ENCODE data around the gene CCDC167. TPM values are rescaled to one million over a fixed set of nuclear protein-coding genes. Genes with fewer than 3 reads are reported as not detected.

The CCDC167 gene
- total RNA-seq, 1 experiment from 2014 or later: 31.9 TPM

DNA sequence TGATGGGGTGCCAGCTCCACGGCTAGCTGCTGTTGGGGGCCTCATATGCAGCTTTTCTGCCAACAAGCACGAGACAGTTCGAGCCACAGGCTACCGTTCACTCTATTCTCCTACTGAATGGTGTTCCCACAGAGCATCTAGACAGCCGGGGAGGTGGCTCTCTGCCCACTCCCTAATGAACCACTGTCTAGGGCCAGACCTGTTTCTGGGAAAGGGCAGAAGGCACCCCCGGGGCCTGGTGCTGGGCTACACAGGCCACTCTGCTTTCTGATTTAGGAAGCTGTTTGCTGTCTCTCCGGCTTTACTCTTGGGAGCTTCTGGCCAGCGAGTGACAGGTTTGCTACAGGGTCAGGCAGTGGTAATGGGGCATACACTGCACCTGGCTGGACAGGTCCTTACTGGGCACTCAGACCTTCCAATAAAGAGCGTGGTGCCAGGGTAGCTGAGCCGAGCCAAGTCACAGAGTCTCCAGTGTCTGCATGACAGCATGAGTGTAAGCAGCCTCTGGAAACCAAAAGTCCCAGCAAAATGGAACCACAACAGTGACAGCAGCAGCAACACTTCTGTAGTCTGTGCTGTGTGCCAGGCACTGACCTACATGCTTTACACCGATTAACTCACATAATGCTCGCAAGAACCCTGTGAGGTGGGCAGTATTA, 8.4 kb downstream of the CCDC167 start:
- no peak overlapping the region for H3K56ac ChIP-seq (ENCODE audit: insufficient read length, low read depth, low read length)
- no peak overlapping the region for H3K23ac ChIP-seq (ENCODE audit: insufficient read length, low read depth, low read length)
- no peak overlapping the region for H3K4ac ChIP-seq (ENCODE audit: low read depth, low read length)
- Mint-ChIP-seq H3K27ac (no peak overlapping the region), H3K4me3 (no peak overlapping the region), H3K36me3 (ENCODE audit: insufficient read depth in 1 of 3, low read depth in 3 of 3) (no peaks in the 10 kb centered on the region; a peak in 1 of 7 replicates), H3K27me3 (ENCODE audit: low read depth) (peaks cover 1% of the 10 kb centered on the region), H3K9me3 (no peaks in the 10 kb centered on the region), H3K4me1 (peaks cover 45 to 59% of the 10 kb centered on the region in 2 experiments)
- no peak overlapping the region for H3K4me2 ChIP-seq (ENCODE audit: insufficient read depth, insufficient read length, low read length)
- DNase-seq: peak; percentile 20
- no peak overlapping the region for H2AFZ ChIP-seq (ENCODE audit: low read length)
- no peaks in the 10 kb centered on the region for H3K9me3 ChIP-seq (ENCODE audit: control insufficient read depth, low read depth, low read length)
- no peak overlapping the region for H2AK5ac ChIP-seq (ENCODE audit: insufficient read length, low read length)
- H3K14ac ChIP-seq (ENCODE audit: insufficient read depth, low read length): no peak overlapping the region; the same call in 1 of the 2 replicates
- no peak overlapping the region for H3K27ac ChIP-seq (ENCODE audit: insufficient read length, low read depth, low read length)
- H2BK120ac ChIP-seq (ENCODE audit: low read depth, low read length, poor library complexity, severe bottlenecking): no peak overlapping the region
- TF ChIP-seq, protein P1, sequence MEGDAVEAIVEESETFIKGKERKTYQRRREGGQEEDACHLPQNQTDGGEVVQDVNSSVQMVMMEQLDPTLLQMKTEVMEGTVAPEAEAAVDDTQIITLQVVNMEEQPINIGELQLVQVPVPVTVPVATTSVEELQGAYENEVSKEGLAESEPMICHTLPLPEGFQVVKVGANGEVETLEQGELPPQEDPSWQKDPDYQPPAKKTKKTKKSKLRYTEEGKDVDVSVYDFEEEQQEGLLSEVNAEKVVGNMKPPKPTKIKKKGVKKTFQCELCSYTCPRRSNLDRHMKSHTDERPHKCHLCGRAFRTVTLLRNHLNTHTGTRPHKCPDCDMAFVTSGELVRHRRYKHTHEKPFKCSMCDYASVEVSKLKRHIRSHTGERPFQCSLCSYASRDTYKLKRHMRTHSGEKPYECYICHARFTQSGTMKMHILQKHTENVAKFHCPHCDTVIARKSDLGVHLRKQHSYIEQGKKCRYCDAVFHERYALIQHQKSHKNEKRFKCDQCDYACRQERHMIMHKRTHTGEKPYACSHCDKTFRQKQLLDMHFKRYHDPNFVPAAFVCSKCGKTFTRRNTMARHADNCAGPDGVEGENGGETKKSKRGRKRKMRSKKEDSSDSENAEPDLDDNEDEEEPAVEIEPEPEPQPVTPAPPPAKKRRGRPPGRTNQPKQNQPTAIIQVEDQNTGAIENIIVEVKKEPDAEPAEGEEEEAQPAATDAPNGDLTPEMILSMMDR (conservative IDR thresholded peaks at IDR 0.05): no peak
- H2BK15ac ChIP-seq (ENCODE audit: low read depth, low read length): no peak overlapping the region
- H4K8ac ChIP-seq (replicated peaks; ENCODE audit: insufficient read length, low read depth, low read length): no peak overlapping the region
- H3T11ph ChIP-seq (ENCODE audit: low read length): no peak overlapping the region
- no peaks in the 10 kb centered on the region for H3K23me2 ChIP-seq (ENCODE audit: insufficient read length, low read depth, low read length, poor library complexity, severe bottlenecking)
- no CpG with 5 or more reads among the region's 12 CpGs for WGBS (ENCODE audit: extremely low coverage, insufficient read length, low lambda C conversion rate)
- peaks cover 5% of the 10 kb centered on the region; the same call in 1 of the 2 replicates for H3K4me1 ChIP-seq (ENCODE audit: insufficient read depth, low read length)
- H3K27me3 ChIP-seq (ENCODE audit: insufficient read depth, low read length): no peaks in the 10 kb centered on the region
- no peak overlapping the region for H4K91ac ChIP-seq (ENCODE audit: insufficient read length, low read depth, low read length)
- no peak overlapping the region for H2BK12ac ChIP-seq (ENCODE audit: insufficient read length, low read depth, low read length)
- H4K20me1 ChIP-seq (ENCODE audit: control insufficient read depth, insufficient read depth, insufficient read length): no peaks in the 10 kb centered on the region
- H2BK5ac ChIP-seq (ENCODE audit: insufficient read length, low read length): no peak overlapping the region
- H4K5ac ChIP-seq (ENCODE audit: insufficient read length, low read depth, low read length): no peak overlapping the region
- no peaks in the 10 kb centered on the region for H3K79me2 ChIP-seq (ENCODE audit: insufficient read depth, low read length)
- H2BK20ac ChIP-seq (ENCODE audit: low read depth, low read length, poor library complexity, severe bottlenecking): no peak overlapping the region
- no peaks in the 10 kb centered on the region for H3K79me1 ChIP-seq (ENCODE audit: insufficient read depth, low read depth, low read length, poor library complexity, severe bottlenecking)
- H3K18ac ChIP-seq (ENCODE audit: insufficient read length, low read depth, low read length): no peak overlapping the region
- H3K9ac ChIP-seq (ENCODE audit: extremely low read depth, insufficient read length, low read length): no peak overlapping the region
